Measurements from ENCODE around the gene PDXP.

GRCh38 chr22:37623075-37624016, 35.2 kb upstream of the PDXP start:
- TF ChIP-seq YY1 (IDR thresholded peaks at IDR 0.05; ENCODE audit: insufficient read depth, insufficient read length) (no peak), ZNF274 (IDR thresholded peaks at IDR 0.05; ENCODE audit: low read depth, low read length) (no peak)

All from NT2/D1 (cell line).